ENCODE results near the gene RPL32. TPM values are rescaled to one million over a fixed set of nuclear protein-coding genes. Genes with fewer than 3 reads are reported as not detected.

RPL32 gene
- total and polyA plus RNA-seq, 9 of the 15 experiments (the other 6 are each of a cell fraction or from before 2014, with no cell fraction given), result 2,738 to 6,200 (median 4,286) TPM

GRCh38 chr3:12879191-12879815 lies 37.9 kb upstream of the RPL32 start (continued):
- no peak for TF ChIP-seq ZBTB8A (IDR thresholded peaks at IDR 0.05; ENCODE audit: partially characterized antibody)
- no peak for TF ChIP-seq HDAC1 (IDR thresholded peaks at IDR 0.05)
- no peak for TF ChIP-seq ZBTB40 (IDR thresholded peaks at IDR 0.05)
- no peak for TF ChIP-seq ZBTB40 (CRISPR knock-in tag; IDR thresholded peaks at IDR 0.05)
- no peak for TF ChIP-seq MED1 (CRISPR knock-in tag; IDR thresholded peaks at IDR 0.05; ENCODE audit: borderline replicate concordance)
- TF ChIP-seq CHD7 (IDR thresholded peaks at IDR 0.05; ENCODE audit: low read depth, low read length), result no peak
